ENCODE measurements around the gene CPTP.

Gene CPTP

GRCh38 chr1:1371364-1371745, 46.8 kb downstream of the CPTP start:
- no peak for TF ChIP-seq CTCF (IDR thresholded peaks at IDR 0.05)
- no peaks in the 10 kb centered on the region for H3K4me1 ChIP-seq
- H3K27me3 ChIP-seq (ENCODE audit: control insufficient read depth, insufficient read depth, low read length): no peaks in the 10 kb centered on the region
- H3K4me3 ChIP-seq (ENCODE audit: low read depth, low read length): no peak overlapping the region
- H3K9ac ChIP-seq: no peak overlapping the region
- H3K27ac ChIP-seq: no peak overlapping the region
- no peak overlapping the region for H3K4me2 ChIP-seq (ENCODE audit: low read length)
- no peaks in the 10 kb centered on the region for H3K79me2 ChIP-seq
- no peaks in the 10 kb centered on the region for H3K9me3 ChIP-seq (ENCODE audit: control insufficient read depth, low read length)
- no peak overlapping the region for H2AFZ ChIP-seq
- no peaks in the 10 kb centered on the region for H3K36me3 ChIP-seq (ENCODE audit: control insufficient read depth, insufficient read depth, low read length)

- no peak overlapping the region for H3K4me2 ChIP-seq (ENCODE audit: low read length)
- H3K27me3 ChIP-seq (ENCODE audit: control insufficient read depth, insufficient read depth, low read length): no peaks in the 10 kb centered on the region
- H3K79me2 ChIP-seq: no peaks in the 10 kb centered on the region
- no peak overlapping the region for H3K27ac ChIP-seq
- H2AFZ ChIP-seq: no peak overlapping the region
- no peaks in the 10 kb centered on the region for H3K36me3 ChIP-seq (ENCODE audit: control insufficient read depth, insufficient read depth, low read length)
- no peaks in the 10 kb centered on the region for H3K9me3 ChIP-seq (ENCODE audit: control insufficient read depth, low read length)
- TF ChIP-seq CTCF (IDR thresholded peaks at IDR 0.05): peak; percentile 78
- peak overlapping the region; percentile 16 for H3K4me3 ChIP-seq (ENCODE audit: low read depth, low read length)
- H3K9ac ChIP-seq: no peak overlapping the region
- H3K4me1 ChIP-seq: no peaks in the 10 kb centered on the region
Observed at GRCh38 chr1:1371746-1372711, 47.4 kb downstream of the CPTP start.

- TF ChIP-seq CTCF (IDR thresholded peaks at IDR 0.05): no peak
- H2AFZ ChIP-seq: no peak overlapping the region
- no peaks in the 10 kb centered on the region for H3K9me3 ChIP-seq (ENCODE audit: control insufficient read depth, low read length)
- no peak overlapping the region for H3K27ac ChIP-seq
- H3K36me3 ChIP-seq (ENCODE audit: control insufficient read depth, insufficient read depth, low read length): no peaks in the 10 kb centered on the region
- H3K79me2 ChIP-seq: no peaks in the 10 kb centered on the region
- no peaks in the 10 kb centered on the region for H3K4me1 ChIP-seq
- no peaks in the 10 kb centered on the region for H3K27me3 ChIP-seq (ENCODE audit: control insufficient read depth, insufficient read depth, low read length)
- H3K4me2 ChIP-seq (ENCODE audit: low read length): no peak overlapping the region
- H3K4me3 ChIP-seq (ENCODE audit: low read depth, low read length): no peak overlapping the region
- H3K9ac ChIP-seq: no peak overlapping the region
Observed at GRCh38 chr1:1373051-1373814, 48.6 kb downstream of the CPTP start.

- Histone ChIP-seq H3K27ac (no peak overlapping the region), H3K36me3 (ENCODE audit: control insufficient read depth, insufficient read depth, low read length) (no peaks in the 10 kb centered on the region), H3K79me2 (no peaks in the 10 kb centered on the region), H3K27me3 (ENCODE audit: control insufficient read depth, insufficient read depth, low read length) (no peaks in the 10 kb centered on the region), H3K4me3 (ENCODE audit: low read depth, low read length) (peak overlapping the region; percentile 97), H3K9me3 (ENCODE audit: control insufficient read depth, low read length) (no peaks in the 10 kb centered on the region), H2AFZ (no peak overlapping the region), H3K4me1 (no peaks in the 10 kb centered on the region), H3K9ac (peak overlapping the region; percentile 57), H3K4me2 (ENCODE audit: low read length) (peak overlapping the region; percentile 92)
- no peak for TF ChIP-seq CTCF (IDR thresholded peaks at IDR 0.05)
Observed at GRCh38 chr1:1373815-1374588, 49.4 kb downstream of the CPTP start.

Data from parathyroid adenoma (tissue), 2 donors.